ENCODE results near the gene TMEM17. TPM values are rescaled to one million over a fixed set of nuclear protein-coding genes. Genes with fewer than 3 reads are reported as not detected.

TMEM17 gene
- total and polyA plus RNA-seq, 2 of the 13 experiments (the other 11 are each of a cell fraction or from before 2014, with no cell fraction given) = 0.22 to 0.50 TPM

GRCh38 chr2:62485761-62486438 lies 20.1 kb downstream of the TMEM17 start (continued):
- TF ChIP-seq MEF2D (CRISPR knock-in tag; IDR thresholded peaks at IDR 0.05) = 0 out of 2 replicates have a peak, but pooled peaks have one; percentile 29
- TF ChIP-seq FOXP4 (CRISPR knock-in tag; IDR thresholded peaks at IDR 0.05) = peak; percentile 48
- TF ChIP-seq, protein P1, sequence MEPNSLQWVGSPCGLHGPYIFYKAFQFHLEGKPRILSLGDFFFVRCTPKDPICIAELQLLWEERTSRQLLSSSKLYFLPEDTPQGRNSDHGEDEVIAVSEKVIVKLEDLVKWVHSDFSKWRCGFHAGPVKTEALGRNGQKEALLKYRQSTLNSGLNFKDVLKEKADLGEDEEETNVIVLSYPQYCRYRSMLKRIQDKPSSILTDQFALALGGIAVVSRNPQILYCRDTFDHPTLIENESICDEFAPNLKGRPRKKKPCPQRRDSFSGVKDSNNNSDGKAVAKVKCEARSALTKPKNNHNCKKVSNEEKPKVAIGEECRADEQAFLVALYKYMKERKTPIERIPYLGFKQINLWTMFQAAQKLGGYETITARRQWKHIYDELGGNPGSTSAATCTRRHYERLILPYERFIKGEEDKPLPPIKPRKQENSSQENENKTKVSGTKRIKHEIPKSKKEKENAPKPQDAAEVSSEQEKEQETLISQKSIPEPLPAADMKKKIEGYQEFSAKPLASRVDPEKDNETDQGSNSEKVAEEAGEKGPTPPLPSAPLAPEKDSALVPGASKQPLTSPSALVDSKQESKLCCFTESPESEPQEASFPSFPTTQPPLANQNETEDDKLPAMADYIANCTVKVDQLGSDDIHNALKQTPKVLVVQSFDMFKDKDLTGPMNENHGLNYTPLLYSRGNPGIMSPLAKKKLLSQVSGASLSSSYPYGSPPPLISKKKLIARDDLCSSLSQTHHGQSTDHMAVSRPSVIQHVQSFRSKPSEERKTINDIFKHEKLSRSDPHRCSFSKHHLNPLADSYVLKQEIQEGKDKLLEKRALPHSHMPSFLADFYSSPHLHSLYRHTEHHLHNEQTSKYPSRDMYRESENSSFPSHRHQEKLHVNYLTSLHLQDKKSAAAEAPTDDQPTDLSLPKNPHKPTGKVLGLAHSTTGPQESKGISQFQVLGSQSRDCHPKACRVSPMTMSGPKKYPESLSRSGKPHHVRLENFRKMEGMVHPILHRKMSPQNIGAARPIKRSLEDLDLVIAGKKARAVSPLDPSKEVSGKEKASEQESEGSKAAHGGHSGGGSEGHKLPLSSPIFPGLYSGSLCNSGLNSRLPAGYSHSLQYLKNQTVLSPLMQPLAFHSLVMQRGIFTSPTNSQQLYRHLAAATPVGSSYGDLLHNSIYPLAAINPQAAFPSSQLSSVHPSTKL (CRISPR knock-in tag; IDR thresholded peaks at IDR 0.05) = peak; percentile 66
- no peak for TF ChIP-seq PREB (CRISPR knock-in tag; IDR thresholded peaks at IDR 0.05)
- no peak for TF ChIP-seq ZNF670 (CRISPR knock-in tag; IDR thresholded peaks at IDR 0.05; ENCODE audit: borderline replicate concordance)
- peak; percentile 32 for TF ChIP-seq ZFY (CRISPR knock-in tag; IDR thresholded peaks at IDR 0.05)
- peak; percentile 59; the same call in 1 of the 2 replicates for TF ChIP-seq GFI1 (CRISPR knock-in tag; IDR thresholded peaks at IDR 0.05; ENCODE audit: borderline replicate concordance)
- TF ChIP-seq ZSCAN12 (CRISPR knock-in tag; IDR thresholded peaks at IDR 0.05) = no peak
- TF ChIP-seq LCORL (IDR thresholded peaks at IDR 0.05) = peak; percentile 50; the same call in 1 of the 2 replicates
- TF ChIP-seq LCORL (CRISPR knock-in tag; IDR thresholded peaks at IDR 0.05) = peak; percentile 88; the same call in 1 of the 2 replicates
- TF ChIP-seq BCL6 (CRISPR knock-in tag; IDR thresholded peaks at IDR 0.05) = peak; percentile 81
- TF ChIP-seq TCF7 (IDR thresholded peaks at IDR 0.05; ENCODE audit: low read depth) = no peak
- TF ChIP-seq MED13 (CRISPR knock-in tag; IDR thresholded peaks at IDR 0.05) = no peak
- TF ChIP-seq ZNF263 (CRISPR knock-in tag; IDR thresholded peaks at IDR 0.05) = peak; percentile 30; the same call in 1 of the 2 replicates
- 0 out of 2 replicates have a peak, but pooled peaks have one; percentile 37 for TF ChIP-seq FOXJ3 (CRISPR knock-in tag; IDR thresholded peaks at IDR 0.05; ENCODE audit: borderline replicate concordance)
- TF ChIP-seq ZNF724P (CRISPR knock-in tag; IDR thresholded peaks at IDR 0.05; ENCODE audit: borderline replicate concordance) = no peak
- no peak for TF ChIP-seq TMF1 (CRISPR knock-in tag; IDR thresholded peaks at IDR 0.05; ENCODE audit: low read depth)
- peak; percentile 60; the same call in 1 of the 2 replicates for TF ChIP-seq ZNF33B (CRISPR knock-in tag; IDR thresholded peaks at IDR 0.05)
- TF ChIP-seq KDM2A (CRISPR knock-in tag; IDR thresholded peaks at IDR 0.05; ENCODE audit: borderline replicate concordance, low read depth) = no peak
- peak; percentile 70; the same call in 1 of the 2 replicates for TF ChIP-seq ZNF292 (CRISPR knock-in tag; IDR thresholded peaks at IDR 0.05; ENCODE audit: borderline replicate concordance, low read depth)
- TF ChIP-seq ZBTB21 (CRISPR knock-in tag; IDR thresholded peaks at IDR 0.05) = no peak
- TF ChIP-seq MAFG (CRISPR knock-in tag; IDR thresholded peaks at IDR 0.05) = peak; percentile 58
- TF ChIP-seq POGZ (CRISPR knock-in tag; IDR thresholded peaks at IDR 0.05) = peak; percentile 51; the same call in 1 of the 2 replicates
- peak; percentile 76 for TF ChIP-seq MAFF (IDR thresholded peaks at IDR 0.05; ENCODE audit: low read depth, low read length)
- no peak for TF ChIP-seq ZNF775 (CRISPR knock-in tag; IDR thresholded peaks at IDR 0.05; ENCODE audit: borderline replicate concordance)
